Measurements from ENCODE around the gene TMEM184A. TPM values are rescaled to one million over a fixed set of nuclear protein-coding genes. Genes with fewer than 3 reads are reported as not detected.
A peak's percentile ranks its signal among the peaks of the same experiment; 100 is the strongest.

The TMEM184A gene
- total RNA-seq, 2 donors from 2014 or later = 4.6 to 5.1 TPM

DNA sequence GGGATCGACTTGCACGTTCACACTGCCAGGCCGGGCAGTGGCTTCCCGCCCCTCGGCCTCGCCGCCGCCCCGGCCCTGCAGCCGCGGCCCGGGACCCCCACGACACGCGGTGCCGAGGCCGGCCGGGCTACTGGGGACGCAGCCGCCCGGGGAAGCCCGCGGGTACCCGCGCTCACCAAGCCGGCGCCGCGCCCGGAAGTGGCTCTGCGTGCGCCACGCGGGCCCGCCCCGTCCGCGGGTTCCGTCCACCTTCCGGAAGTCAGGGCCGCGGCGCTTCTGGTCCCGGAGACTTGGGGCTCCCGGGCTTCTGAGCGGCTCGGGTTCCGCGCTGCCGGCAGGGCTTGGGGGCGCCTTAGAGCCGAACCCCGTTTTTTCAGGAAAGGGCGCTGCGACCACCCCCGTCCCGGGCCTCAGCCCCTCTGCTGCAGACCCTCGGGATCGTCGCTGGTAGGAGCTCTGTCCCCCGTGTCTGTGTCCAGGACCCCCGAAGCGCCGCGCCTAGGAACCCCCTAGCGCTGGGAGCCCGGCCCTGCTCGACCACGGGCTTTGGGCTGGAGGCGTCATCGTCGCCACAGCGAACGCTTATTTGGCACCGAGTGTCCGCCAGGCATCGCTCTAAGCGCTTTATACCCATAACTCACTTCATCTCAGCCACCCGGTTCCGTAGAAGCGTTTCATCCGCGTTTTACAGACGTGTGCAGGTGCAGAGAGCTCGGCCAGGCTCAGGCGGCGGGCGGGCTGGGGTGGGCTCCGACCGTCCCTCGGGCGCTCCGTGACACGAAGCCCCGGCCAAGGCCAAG is 14.0 kb upstream of the TMEM184A start, which contains the start of gene PSMG3:
Gene PSMG3, minus strand, starts transcription at position 200 of the 800 bp plus-strand sequence. CDS start 693 bp downstream, outside the sequence.
- peak; percentile 92 for DNase-seq
- Histone ChIP-seq H3K9ac (ENCODE audit: extremely low read depth, low read length, poor library complexity, severe bottlenecking) (peak within 1 kb of the TSS; percentile 53), H3K4me1 (ENCODE audit: control insufficient read depth, insufficient read depth, low read length) (peaks cover 4% of the 10 kb centered on the region), H3K4me3 (ENCODE audit: low read length) (peak within 1 kb of the TSS; percentile 76), H3K27ac (ENCODE audit: low read depth, low read length) (peak within 1 kb of the TSS; percentile 24), H3K9me3 (ENCODE audit: control insufficient read depth, low read length) (no peaks in the 10 kb centered on the region), H3K36me3 (ENCODE audit: control insufficient read depth, insufficient read depth, low read length) (no peaks in the 10 kb centered on the region), H3K27me3 (ENCODE audit: control insufficient read depth, insufficient read depth, low read length, poor library complexity, severe bottlenecking) (no peaks in the 10 kb centered on the region)
- H3K9me3 Mint-ChIP-seq = no peaks in the 10 kb centered on the region
- peak within 1 kb of the TSS; percentile 74 for H3K4me3 Mint-ChIP-seq
- no peaks in the 10 kb centered on the region for H3K27me3 Mint-ChIP-seq (ENCODE audit: insufficient read depth)
- WGBS, 2 experiments (ENCODE audit: insufficient coverage in 1 of 2, insufficient read length in 1 of 2) = 36 to 38% methylated on average over 31 to 95 of the region's 95 CpGs
- H3K4me1 Mint-ChIP-seq = peaks cover 13% of the 10 kb centered on the region
- peak within 1 kb of the TSS; percentile 88 for H3K27ac Mint-ChIP-seq
- TF ChIP-seq, protein P1, sequence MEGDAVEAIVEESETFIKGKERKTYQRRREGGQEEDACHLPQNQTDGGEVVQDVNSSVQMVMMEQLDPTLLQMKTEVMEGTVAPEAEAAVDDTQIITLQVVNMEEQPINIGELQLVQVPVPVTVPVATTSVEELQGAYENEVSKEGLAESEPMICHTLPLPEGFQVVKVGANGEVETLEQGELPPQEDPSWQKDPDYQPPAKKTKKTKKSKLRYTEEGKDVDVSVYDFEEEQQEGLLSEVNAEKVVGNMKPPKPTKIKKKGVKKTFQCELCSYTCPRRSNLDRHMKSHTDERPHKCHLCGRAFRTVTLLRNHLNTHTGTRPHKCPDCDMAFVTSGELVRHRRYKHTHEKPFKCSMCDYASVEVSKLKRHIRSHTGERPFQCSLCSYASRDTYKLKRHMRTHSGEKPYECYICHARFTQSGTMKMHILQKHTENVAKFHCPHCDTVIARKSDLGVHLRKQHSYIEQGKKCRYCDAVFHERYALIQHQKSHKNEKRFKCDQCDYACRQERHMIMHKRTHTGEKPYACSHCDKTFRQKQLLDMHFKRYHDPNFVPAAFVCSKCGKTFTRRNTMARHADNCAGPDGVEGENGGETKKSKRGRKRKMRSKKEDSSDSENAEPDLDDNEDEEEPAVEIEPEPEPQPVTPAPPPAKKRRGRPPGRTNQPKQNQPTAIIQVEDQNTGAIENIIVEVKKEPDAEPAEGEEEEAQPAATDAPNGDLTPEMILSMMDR (conservative IDR thresholded peaks at IDR 0.05) = peak; percentile 58
- peaks cover 21% of the 10 kb centered on the region for H3K36me3 Mint-ChIP-seq (ENCODE audit: low read depth)

DNA sequence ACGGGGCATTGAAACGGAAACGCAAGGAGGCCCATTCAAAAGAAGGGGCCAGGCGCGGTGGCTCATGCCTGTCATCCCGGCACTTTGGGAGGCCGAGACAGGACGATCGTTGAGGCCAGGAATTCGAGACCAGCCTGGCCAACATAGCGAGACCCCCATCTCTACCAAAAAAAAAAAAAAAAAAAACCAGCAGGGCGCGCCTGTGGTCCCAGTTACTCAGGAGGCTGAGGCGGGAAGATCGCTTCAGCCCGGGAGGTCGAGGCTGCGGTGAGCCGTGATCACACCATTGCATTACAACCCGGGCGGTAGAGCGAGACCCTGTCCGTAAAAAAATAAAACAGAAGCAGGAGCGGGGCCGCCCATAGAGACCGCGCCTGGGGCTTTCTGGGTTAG is 13.4 kb upstream of the TMEM184A start:
- Mint-ChIP-seq H3K36me3 (ENCODE audit: low read depth) (peaks cover 21% of the 10 kb centered on the region), H3K4me1 (peaks cover 13% of the 10 kb centered on the region), H3K4me3 (peak overlapping the region; percentile 74), H3K27me3 (ENCODE audit: insufficient read depth) (no peaks in the 10 kb centered on the region), H3K9me3 (no peaks in the 10 kb centered on the region), H3K27ac (peak overlapping the region; percentile 78)
- Histone ChIP-seq H3K36me3 (ENCODE audit: control insufficient read depth, insufficient read depth, low read length) (no peaks in the 10 kb centered on the region), H3K9ac (ENCODE audit: extremely low read depth, low read length, poor library complexity, severe bottlenecking) (peak overlapping the region; percentile 53), H3K27ac (ENCODE audit: low read depth, low read length) (no peak overlapping the region), H3K4me1 (ENCODE audit: control insufficient read depth, insufficient read depth, low read length) (peaks cover 4% of the 10 kb centered on the region), H3K4me3 (ENCODE audit: low read length) (peak overlapping the region; percentile 75), H3K27me3 (ENCODE audit: control insufficient read depth, insufficient read depth, low read length, poor library complexity, severe bottlenecking) (no peaks in the 10 kb centered on the region), H3K9me3 (ENCODE audit: control insufficient read depth, low read length) (no peaks in the 10 kb centered on the region)
- no peak for DNase-seq
- TF ChIP-seq, protein P1 (conservative IDR thresholded peaks at IDR 0.05) = no peak
- 63 to 70% methylated on average over 22 to 27 of the region's 27 CpGs for WGBS, 2 experiments (ENCODE audit: insufficient coverage in 1 of 2, insufficient read length in 1 of 2)

DNA sequence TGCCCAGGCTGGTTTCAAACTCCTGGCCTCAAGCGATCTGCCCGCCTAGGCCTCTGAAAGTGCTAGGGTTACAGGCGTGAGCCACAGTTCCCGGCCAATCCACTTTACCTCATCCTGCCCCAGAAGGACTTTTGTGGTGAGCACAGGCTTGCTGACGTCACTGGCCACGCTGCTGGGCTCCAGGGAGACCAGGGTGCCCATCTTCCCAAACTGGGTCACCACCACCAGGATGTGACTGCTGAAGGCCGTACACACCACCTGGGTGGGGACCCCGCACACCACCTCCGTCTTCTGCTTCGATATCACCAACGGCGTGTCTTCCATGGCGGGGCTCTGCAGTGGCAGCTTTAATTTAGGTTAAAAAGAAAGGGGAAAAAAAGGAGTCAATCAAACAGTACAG is 13.0 kb upstream of the TMEM184A start:
- no peaks in the 10 kb centered on the region for H3K27me3 Mint-ChIP-seq (ENCODE audit: insufficient read depth)
- H3K4me1 Mint-ChIP-seq = peaks cover 13% of the 10 kb centered on the region
- H3K9me3 Mint-ChIP-seq = no peaks in the 10 kb centered on the region
- H3K27ac Mint-ChIP-seq = peak overlapping the region; percentile 78
- 95 to 97% methylated on average over 9 to 13 of the region's 13 CpGs for WGBS, 2 experiments (ENCODE audit: insufficient coverage in 1 of 2, insufficient read length in 1 of 2)
- H3K4me1 ChIP-seq (ENCODE audit: control insufficient read depth, insufficient read depth, low read length) = peaks cover 4% of the 10 kb centered on the region
- no peaks in the 10 kb centered on the region for H3K36me3 ChIP-seq (ENCODE audit: control insufficient read depth, insufficient read depth, low read length)
- H3K4me3 ChIP-seq (ENCODE audit: low read length) = peak overlapping the region; percentile 75
- DNase-seq = no peak
- H3K9me3 ChIP-seq (ENCODE audit: control insufficient read depth, low read length) = no peaks in the 10 kb centered on the region
- H3K9ac ChIP-seq (ENCODE audit: extremely low read depth, low read length, poor library complexity, severe bottlenecking) = peak overlapping the region; percentile 53
- H3K4me3 Mint-ChIP-seq = peak overlapping the region; percentile 74
- H3K27ac ChIP-seq (ENCODE audit: low read depth, low read length) = no peak overlapping the region
- TF ChIP-seq, protein P1 (conservative IDR thresholded peaks at IDR 0.05) = no peak
- no peaks in the 10 kb centered on the region for H3K27me3 ChIP-seq (ENCODE audit: control insufficient read depth, insufficient read depth, low read length, poor library complexity, severe bottlenecking)
- peaks cover 21% of the 10 kb centered on the region for H3K36me3 Mint-ChIP-seq (ENCODE audit: low read depth)
